Endothelial cell of umbilical vein (primary cell): Measurements from ENCODE around the gene CCR4. TPM values are rescaled to one million over a fixed set of nuclear protein-coding genes. Genes with fewer than 3 reads are reported as not detected.

Experiments used
- BruUV-seq: library from RNA; stranded (reverse); fragments of 400-500 nt; replicated peaks from 2 replicates; lab custom pipeline; 2021; lab: Mats Ljungman, UMichigan
- CTCF ChIA-PET: fragments of 300-600, 350-600 bp; sonication (Branson Sonifier 250); formaldehyde crosslinking; loops from one replicate; lab custom pipeline; 2021; ENCODE audit warnings: antibody characterized with exemption, inconsistent platforms; lab: Charles Lee
- POLR2A ChIA-PET: fragments of 300-600, 350-600 bp; sonication (Branson Sonifier 250); formaldehyde crosslinking; loops from one replicate; lab custom pipeline; 2021; ENCODE audit warnings: antibody characterized with exemption, inconsistent platforms; lab: Charles Lee
- DNase-seq: peaks from one replicate; pipeline ENCODE4 v3.0.0-alpha.2; 2011; ENCODE audit warnings: low read depth, low spot score
- FAIRE-seq: peaks from 2 replicates; lab custom pipeline; 2011; peaks lifted over from hg19 to GRCh38; lab: Jason Lieb, UNC
- H2AFZ ChIP-seq: 2 replicates; pipeline ENCODE4 v1.6.0; 2012; ENCODE audit warnings: low read depth, low read length, control low read depth, inconsistent platforms
- H3K27ac ChIP-seq: 2 replicates; pipeline ENCODE4 v1.5.1; 2011; ENCODE audit warnings: low read depth, mild to moderate bottlenecking, control low read depth, low read length, moderate library complexity; ENCODE audit not compliant: insufficient read depth
- H3K27me3 ChIP-seq, 2 experiments: 2 replicates each; pipeline versions ENCODE4 v1.6.0 to v1.6.1; 2011; ENCODE audit warnings: low read length in 2 of 2, mixed read lengths in 1 of 2; ENCODE audit not compliant: control insufficient read depth in 2 of 2, insufficient read depth in 2 of 2
- H3K36me3 ChIP-seq, 2 experiments: 2 replicates in 1 of 2; 3 replicates in 1 of 2; pipeline ENCODE4 v1.5.1; 2011; ENCODE audit warnings: low read length in 2 of 2, mild to moderate bottlenecking in 1 of 2, moderate library complexity in 1 of 2; ENCODE audit not compliant: control insufficient read depth in 2 of 2, insufficient read depth in 2 of 2; ENCODE audit errors: extremely low read depth in 1 of 2
- H3K4me1 ChIP-seq: 3 replicates; pipeline ENCODE4 v1.5.1; 2011; ENCODE audit warnings: mild to moderate bottlenecking, low read length; ENCODE audit not compliant: control insufficient read depth, insufficient read depth; ENCODE audit errors: extremely low read depth
- H3K4me2 ChIP-seq: 2 replicates; pipeline ENCODE4 v1.6.1; 2011; ENCODE audit warnings: low read length, control low read depth, mixed read lengths; ENCODE audit not compliant: insufficient read depth
- H3K4me3 ChIP-seq, 3 experiments: fragments of 200-600 bp in 1 of 3; sonication (generic), shearing (Covaris generic) in 1 of 3; replicated peaks in 1 of 3; 2 replicates each; pipeline ENCODE4 v1.5.1; 2011 to 2016; ENCODE audit warnings: control low read depth in 3 of 3, low read length in 3 of 3, mild to moderate bottlenecking in 2 of 3, inconsistent platforms in 1 of 3, low read depth in 1 of 3, moderate library complexity in 1 of 3; ENCODE audit not compliant: insufficient read depth in 1 of 3
- H3K79me2 ChIP-seq: 2 replicates; pipeline ENCODE4 v1.6.0; 2012; ENCODE audit warnings: low read length, inconsistent platforms; ENCODE audit not compliant: control insufficient read depth, insufficient read depth
- H3K9ac ChIP-seq: replicated peaks from 2 replicates; pipeline ENCODE3; 2011; ENCODE audit warnings: low read length, control low read depth; ENCODE audit not compliant: insufficient read depth; ENCODE audit errors: extremely low read depth
- H3K9me1 ChIP-seq: replicated peaks from 3 replicates; pipeline ENCODE4 v1.6.0; 2011; ENCODE audit warnings: mild to moderate bottlenecking, low read length; ENCODE audit not compliant: control insufficient read depth, insufficient read depth; ENCODE audit errors: extremely low read depth
- H3K9me3 ChIP-seq: replicated peaks from 2 replicates; pipeline ENCODE4 v1.5.1; 2012; ENCODE audit warnings: low read length, inconsistent platforms; ENCODE audit not compliant: control insufficient read depth, insufficient read depth
- H4K20me1 ChIP-seq: replicated peaks from 2 replicates; pipeline ENCODE3; 2011; ENCODE audit warnings: mild to moderate bottlenecking, low read length; ENCODE audit not compliant: control insufficient read depth, insufficient read depth; ENCODE audit errors: extremely low read depth
- CTCF ChIP-seq, 2 donors: IDR thresholded peaks; 1 replicate in 1 of 2; 2 replicates in 1 of 2; pipeline ENCODE4 v1.5.1; 2011; ENCODE audit warnings: low read length in 2 of 2, mild to moderate bottlenecking in 2 of 2, moderate library complexity in 2 of 2, control low read depth in 1 of 2, inconsistent platforms in 1 of 2, low read depth in 1 of 2; ENCODE audit not compliant: insufficient read depth in 1 of 2; ENCODE audit errors: extremely low read depth in 1 of 2
- EZH2 ChIP-seq: IDR thresholded peaks from 2 replicates; pipeline ENCODE4 v1.6.1; 2012; ENCODE audit warnings: borderline replicate concordance, low read depth, mild to moderate bottlenecking, moderate library complexity, low read length, inconsistent platforms; ENCODE audit not compliant: severe bottlenecking
- FOS ChIP-seq: IDR thresholded peaks from 2 replicates; pipeline ENCODE4 v1.6.1; 2011; ENCODE audit warnings: mild to moderate bottlenecking, low read length, moderate library complexity, borderline replicate concordance; ENCODE audit not compliant: insufficient read depth
- GATA2 ChIP-seq: IDR thresholded peaks from 2 replicates; pipeline ENCODE4 v1.7.0; 2011; ENCODE audit warnings: low read depth, mild to moderate bottlenecking, moderate library complexity, mixed read lengths, low read length; ENCODE audit not compliant: insufficient read length, insufficient read depth
- JUN ChIP-seq: IDR thresholded peaks from 2 replicates; pipeline ENCODE4 v1.6.1; 2011; ENCODE audit warnings: borderline replicate concordance, low read depth; ENCODE audit not compliant: insufficient read length, insufficient read depth
- MAX ChIP-seq: IDR thresholded peaks from 2 replicates; pipeline ENCODE4 v1.6.1; 2011; ENCODE audit not compliant: insufficient read depth, insufficient read length
- MYC ChIP-seq: IDR thresholded peaks from one replicate; pipeline ENCODE4 v1.6.1; 2011; ENCODE audit warnings: mild to moderate bottlenecking, low read depth, low read length
- POLR2A ChIP-seq: IDR thresholded peaks from 2 replicates; pipeline ENCODE4 v1.6.1; 2012; ENCODE audit warnings: low read depth, mild to moderate bottlenecking, control low read depth, low read length
- POLR2AphosphoS5 ChIP-seq: IDR thresholded peaks from 2 replicates; pipeline ENCODE4 v1.6.1; 2012; ENCODE audit warnings: low read depth, mild to moderate bottlenecking, control low read depth, low read length, moderate library complexity; ENCODE audit not compliant: insufficient read depth
- dilution Hi-C: fragments of 300-500 bp; cut with MboI; formaldehyde crosslinking; loops from one replicate; pipeline ENCODE4 v1.15.0; 2019; ENCODE audit warnings: low sequenced_read_pairs; ENCODE audit not compliant: extremely low pct_ligation_motif_present
- intact Hi-C: fragments of 100-400 bp; cut with micrococcal nuclease; formaldehyde crosslinking; loops from one replicate; pipeline ENCODE4 v1.10.0; 2022
- polyA plus RNA-seq, 4 experiments: library from polyadenylated mRNA; depleted of rRNA in 3 of 4; stranded (reverse) in 3 of 4; unstranded in 1 of 4; fragments of >200 nt; gene quantifications; 2 replicates each; pipeline versions ENCODE4 v1.2.1 to v1.2.3, GENCODE V29; 2011 to 2012; ENCODE audit warnings: missing spikeins in 1 of 4
- total RNA-seq: library from RNA; stranded (reverse); gene quantifications from 2 replicates; pipeline ENCODE4 v1.2.3, GENCODE V29; 2021

Gene CCR4
- total and polyA plus RNA-seq, 2 donors (not counting 3 experiments of a cell fraction or from before 2014, with no cell fraction given): not detected

GRCh38 chr3:32960404-32961170, 9.1 kb downstream of the CCR4 start:
- FAIRE-seq (no peak), DNase-seq (no peak)
- H4K20me1 ChIP-seq: no peaks in the 10 kb centered on the region
- H3K9me1 ChIP-seq: no peaks in the 10 kb centered on the region
- H3K79me2 ChIP-seq: no peaks in the 10 kb centered on the region
- H3K36me3 ChIP-seq: no peaks in the 10 kb centered on the region
- ChIA-PET CTCF (no interaction called here), POLR2A (no interaction called here)
- intact Hi-C loops (no loop called here), dilution Hi-C loops (no loop called here)
- no peak overlapping the region for H2AFZ ChIP-seq
- no peak overlapping the region for H3K9ac ChIP-seq
- no peak overlapping the region for H3K4me3 ChIP-seq
- no peak overlapping the region for H3K4me2 ChIP-seq
- no peaks in the 10 kb centered on the region for H3K9me3 ChIP-seq
- peaks cover 0 to 5% of the 10 kb centered on the region in 2 experiments for H3K27me3 ChIP-seq
- no TSS peak for BruUV-seq
- no peak for TF ChIP-seq POLR2AphosphoS5
- no peak for TF ChIP-seq EZH2
- TF ChIP-seq JUN: no peak
- TF ChIP-seq GATA2: no peak
- no peak for TF ChIP-seq MAX
- no peak for TF ChIP-seq MYC
- TF ChIP-seq CTCF (IDR thresholded peaks at IDR 0.05; ENCODE audit: extremely low read depth in 1 of 2, insufficient read depth in 1 of 2, low read depth in 1 of 2, low read length in 2 of 2): no peak
- TF ChIP-seq POLR2A: no peak
- TF ChIP-seq FOS: no peak
- no peaks in the 10 kb centered on the region for H3K4me1 ChIP-seq
- H3K27ac ChIP-seq: no peak overlapping the region
